Medulla oblongata (tissue), 1 donor: ENCODE measurements around the gene CDC42BPA.
"Not testable (repeated sequence)": the region's sequence is repeated elsewhere in the genome, so short reads cannot be mapped to it uniquely, and the experiment has no call there.

Experiments
- DNase-seq: peaks from one replicate; pipeline ENCODE4 v3.0.0-alpha.2; 2015; ENCODE audit errors: extremely low spot score

The CDC42BPA gene

GRCh38 chr1:227260433-227260832 is 57.9 kb downstream of the CDC42BPA start:
- DNase-seq = no peak

GRCh38 chr1:227257964-227258363 is 60.3 kb downstream of the CDC42BPA start:
- no peak for DNase-seq

- DNase-seq = no peak
Observed at GRCh38 chr1:227255086-227255732, 63.1 kb downstream of the CDC42BPA start.

GRCh38 chr1:227253065-227253464 is 65.2 kb downstream of the CDC42BPA start:
- DNase-seq = no peak

GRCh38 chr1:227245613-227246320 is 72.5 kb downstream of the CDC42BPA start:
- no peak for DNase-seq

- no peak for DNase-seq
Observed at GRCh38 chr1:227244339-227245118, 73.8 kb downstream of the CDC42BPA start.

- DNase-seq = no peak
Observed at GRCh38 chr1:227242811-227243682, 75.2 kb downstream of the CDC42BPA start.

- no peak for DNase-seq
Observed at GRCh38 chr1:227240983-227241382, 77.3 kb downstream of the CDC42BPA start.

- DNase-seq = peak; percentile 66
Observed at GRCh38 chr1:227234998-227235405, 83.3 kb downstream of the CDC42BPA start.

- not testable (repeated sequence) for DNase-seq
Observed at GRCh38 chr1:227231128-227231527, 87.2 kb downstream of the CDC42BPA start.

GRCh38 chr1:227228201-227228600 is 90.1 kb downstream of the CDC42BPA start:
- no peak for DNase-seq

GRCh38 chr1:227227761-227228160 is 90.5 kb downstream of the CDC42BPA start:
- DNase-seq = no peak

- no peak for DNase-seq
Observed at GRCh38 chr1:227225715-227226346, 92.5 kb downstream of the CDC42BPA start.

GRCh38 chr1:227223171-227223806 is 95.0 kb downstream of the CDC42BPA start:
- DNase-seq = no peak

GRCh38 chr1:227219715-227220292 is 98.5 kb downstream of the CDC42BPA start:
- no peak for DNase-seq

- DNase-seq = no peak
Observed at GRCh38 chr1:227218870-227219573, 99.3 kb downstream of the CDC42BPA start.

GRCh38 chr1:227215863-227216510 is 102.3 kb downstream of the CDC42BPA start:
- no peak for DNase-seq

- no peak for DNase-seq
Observed at GRCh38 chr1:227214207-227214606, 104.1 kb downstream of the CDC42BPA start.

GRCh38 chr1:227213426-227213825 is 104.9 kb downstream of the CDC42BPA start:
- no peak for DNase-seq
